ENCODE data around the gene ASXL1. TPM values are rescaled to one million over a fixed set of nuclear protein-coding genes. Genes with fewer than 3 reads are reported as not detected.
"Not testable (repeated sequence)": the region's sequence is repeated elsewhere in the genome, so short reads cannot be mapped to it uniquely, and the experiment has no call there.

ASXL1 gene
- polyA plus RNA-seq, 4 donors = 55.7 to 77.9 (median 65.3) TPM

DNA sequence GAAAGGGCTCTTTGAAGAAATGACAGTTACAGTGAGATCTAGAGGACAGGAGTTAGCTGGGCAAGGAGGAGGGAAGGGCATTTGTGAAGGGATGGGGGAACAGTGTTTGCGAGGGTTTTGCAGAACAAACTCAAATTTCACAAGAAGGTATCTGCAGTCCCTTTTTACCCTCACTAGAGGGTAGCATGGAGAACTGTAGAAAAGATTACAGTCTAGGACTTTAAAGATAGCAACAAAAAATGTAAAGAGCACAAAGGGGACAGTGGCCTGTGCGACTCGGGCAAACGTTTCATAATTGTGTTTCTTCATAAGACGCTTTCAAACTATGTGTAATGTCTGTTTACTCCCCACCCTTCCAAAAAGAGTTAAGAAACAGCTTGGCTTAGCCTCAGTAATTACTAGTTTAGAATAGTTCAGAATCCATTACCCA, 21.2 kb upstream of the ASXL1 start:
- DNase-seq (ENCODE audit: low read depth in 4 of 4, low spot score in 2 of 4) = no peak

DNA sequence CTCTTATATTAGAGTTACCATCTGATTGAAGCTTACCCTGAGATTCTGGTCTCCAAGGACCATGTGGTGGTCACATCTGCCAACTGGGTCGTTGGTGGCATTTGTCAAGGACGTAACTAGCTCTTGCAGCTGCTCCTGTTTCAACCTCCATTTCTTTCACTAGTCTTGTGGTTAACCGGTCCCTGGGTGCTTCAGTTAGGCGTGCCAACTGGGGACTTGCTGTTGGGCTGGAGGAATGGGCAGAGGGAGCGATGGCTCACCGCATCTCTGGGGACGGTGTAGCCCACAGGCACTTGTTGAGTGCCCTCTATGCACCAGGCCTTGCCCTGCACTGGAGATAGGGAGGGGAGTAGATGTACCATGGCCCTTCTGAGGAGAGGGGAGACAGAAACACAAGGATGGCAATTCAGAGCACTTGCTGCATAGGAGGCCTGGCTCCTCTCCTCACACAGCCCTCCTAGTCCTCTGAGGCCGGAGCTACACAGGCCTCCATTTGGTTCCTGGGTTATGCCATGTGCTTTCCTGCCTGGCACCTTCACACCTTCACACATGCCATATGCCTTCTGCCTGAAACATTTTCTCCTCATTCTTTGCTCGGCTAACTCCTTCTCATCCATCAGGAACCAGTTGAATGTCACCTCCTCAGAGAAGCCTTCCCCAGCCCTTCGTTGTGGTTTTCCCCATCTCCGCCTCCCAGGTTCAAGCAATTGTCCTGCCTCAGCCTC, 20.0 kb upstream of the ASXL1 start:
- DNase-seq (ENCODE audit: low read depth in 4 of 4, low spot score in 2 of 4) = no peak

GRCh38 chr20:32338665-32339064, 19.5 kb upstream of the ASXL1 start:
- no peak for DNase-seq (ENCODE audit: low read depth in 4 of 4, low spot score in 2 of 4)

DNA sequence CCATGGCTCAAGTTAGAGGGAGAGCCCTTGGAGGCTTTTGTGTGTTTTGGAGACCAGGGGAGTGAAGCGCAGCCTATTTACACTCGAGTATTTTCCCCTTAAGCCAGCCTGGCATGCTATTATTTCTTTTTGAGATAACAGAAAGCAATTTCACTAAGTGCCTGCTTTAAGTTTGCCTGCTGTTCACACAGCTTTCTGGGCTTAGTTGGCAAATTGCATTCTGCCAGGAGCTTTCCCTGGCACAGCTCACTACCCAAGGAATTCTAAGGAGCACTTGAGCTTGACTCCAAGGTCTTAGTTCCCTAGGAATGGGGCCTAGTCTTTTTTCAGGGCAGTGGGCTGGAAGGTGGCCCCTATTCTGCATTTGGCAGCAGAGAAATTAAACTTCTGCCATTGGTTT, 19.0 kb upstream of the ASXL1 start:
- DNase-seq (ENCODE audit: low read depth in 4 of 4, low spot score in 2 of 4) = no peak

GRCh38 chr20:32341053-32341452, 17.1 kb upstream of the ASXL1 start:
- DNase-seq (ENCODE audit: low read depth in 4 of 4, low spot score in 2 of 4) = not testable (repeated sequence)

- no peak for DNase-seq (ENCODE audit: low read depth in 4 of 4, low spot score in 2 of 4)
These were observed 14.7 kb upstream of the ASXL1 start for GRCh38 chr20:32343439-32343838.

GRCh38 chr20:32344835-32345506, 13.2 kb upstream of the ASXL1 start:
- DNase-seq (ENCODE audit: low read depth in 4 of 4, low spot score in 2 of 4) = no peak

- no peak for DNase-seq (ENCODE audit: low read depth in 4 of 4, low spot score in 2 of 4)
These were observed 9.9 kb upstream of the ASXL1 start for GRCh38 chr20:32348207-32348606.

DNA sequence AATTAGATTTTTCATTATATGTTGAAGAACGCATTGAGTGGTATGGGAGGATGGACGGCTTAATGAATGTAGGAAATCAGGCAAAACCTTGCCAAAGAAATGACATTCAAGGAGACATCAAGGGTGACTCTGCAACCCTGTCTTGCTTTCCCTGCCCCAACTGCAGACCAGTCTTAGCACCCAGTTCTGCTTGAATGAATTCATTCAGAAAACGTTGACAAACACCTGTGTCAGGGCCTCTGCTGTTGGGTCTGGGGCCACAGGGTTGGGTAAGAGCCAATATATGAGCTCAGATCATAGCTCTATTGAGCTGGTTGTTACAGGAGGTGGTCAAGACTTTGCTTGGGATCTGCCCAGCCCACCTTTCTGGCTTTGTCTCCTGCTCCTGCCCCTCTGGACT, 7.7 kb upstream of the ASXL1 start:
- DNase-seq (ENCODE audit: low read depth in 4 of 4, low spot score in 2 of 4) = no peak

DNA sequence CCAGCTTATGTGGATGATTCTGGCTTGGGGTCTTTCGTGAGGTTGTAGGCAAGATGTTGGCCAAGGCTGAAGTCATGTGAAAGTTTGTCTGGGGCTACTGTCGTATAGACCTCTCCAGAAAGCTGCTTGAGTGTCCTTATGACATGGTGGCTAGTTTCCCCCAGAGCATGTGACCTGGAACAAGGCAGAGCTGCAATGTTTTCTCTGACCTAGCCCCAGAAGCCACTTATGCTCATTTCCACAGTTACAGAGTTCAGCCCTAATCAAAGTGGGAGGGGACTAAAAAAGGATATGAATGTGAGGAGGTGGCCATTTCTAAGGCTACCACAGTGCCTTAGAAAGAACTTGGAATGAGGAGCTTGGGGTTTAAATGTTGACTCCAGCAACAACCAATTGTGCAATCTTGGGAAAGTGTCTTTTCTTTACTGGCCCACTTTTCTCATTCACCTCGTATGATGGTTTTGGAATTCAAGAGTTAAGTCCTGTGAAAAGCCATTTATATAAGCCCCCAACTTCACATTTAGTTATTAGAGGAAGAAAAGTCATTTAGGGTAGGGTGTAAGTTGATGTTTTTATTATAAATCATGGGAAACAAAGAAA, 5.9 kb upstream of the ASXL1 start:
- no peak for DNase-seq (ENCODE audit: low read depth in 4 of 4, low spot score in 2 of 4)

GRCh38 chr20:32353848-32354496, 4.2 kb upstream of the ASXL1 start:
- no peak for DNase-seq (ENCODE audit: low read depth in 4 of 4, low spot score in 2 of 4)

DNA sequence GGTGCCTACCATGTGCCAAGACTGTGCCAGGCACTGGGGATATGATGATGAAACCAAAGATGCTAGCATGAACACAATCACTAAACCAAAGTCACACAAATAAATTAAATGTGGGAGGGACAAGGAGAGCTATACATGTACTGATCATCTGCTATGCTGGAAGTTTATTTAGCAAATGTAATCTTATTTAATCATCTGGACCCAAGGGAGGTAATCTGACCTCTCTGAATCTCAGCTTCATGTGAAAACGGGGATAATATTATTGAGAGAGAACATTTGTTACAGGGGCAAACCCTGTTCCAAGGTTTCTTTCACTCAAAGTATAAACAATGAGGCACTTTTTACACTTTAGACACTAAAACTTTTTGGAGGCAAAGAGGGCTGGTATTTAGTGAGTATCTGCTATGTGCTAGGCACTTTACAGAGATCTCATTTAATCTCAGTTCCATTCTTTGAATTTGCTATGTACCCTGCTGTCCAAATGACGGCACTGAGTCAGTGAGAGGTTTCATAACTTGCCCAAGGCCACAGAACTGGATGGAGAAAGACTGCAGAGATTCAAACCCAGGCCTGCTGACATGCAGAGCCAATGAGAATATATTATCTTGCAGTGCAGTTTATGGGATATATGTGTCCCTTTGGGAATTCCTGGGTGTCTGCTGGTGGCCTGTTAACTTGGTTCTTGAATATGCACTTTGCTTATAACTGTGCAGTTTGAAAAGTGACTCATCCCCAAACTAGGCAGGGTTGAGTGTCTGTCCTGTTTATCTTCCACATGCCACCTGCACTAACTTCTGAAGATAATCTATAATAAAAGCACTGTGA, 3.3 kb upstream of the ASXL1 start:
- no peak for DNase-seq (ENCODE audit: low read depth in 4 of 4, low spot score in 2 of 4)

DNA sequence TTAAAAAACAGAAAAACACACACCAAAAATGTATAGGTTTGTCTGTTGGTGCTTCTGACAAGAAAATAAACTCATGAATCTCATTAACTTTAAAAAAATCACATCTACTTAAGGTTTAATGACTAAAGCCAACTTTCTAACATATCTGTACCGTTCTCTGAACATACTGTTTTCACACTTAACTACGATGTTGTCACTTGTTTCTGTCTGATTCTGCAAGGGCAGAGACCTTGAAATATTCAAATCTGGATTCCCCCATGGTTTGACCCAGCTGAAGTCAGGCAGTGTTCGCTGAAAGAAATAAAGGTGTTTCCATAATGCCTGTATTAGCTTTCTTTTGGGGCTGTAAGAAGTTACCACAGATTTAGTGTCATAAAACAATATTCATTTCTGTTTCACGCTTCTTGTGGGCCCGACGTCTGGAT, 2.7 kb upstream of the ASXL1 start:
- DNase-seq (ENCODE audit: low read depth in 4 of 4, low spot score in 2 of 4) = no peak

- DNase-seq (ENCODE audit: low read depth in 4 of 4, low spot score in 2 of 4) = not testable (repeated sequence)
These were observed 2.1 kb upstream of the ASXL1 start for GRCh38 chr20:32355907-32356621.

DNA sequence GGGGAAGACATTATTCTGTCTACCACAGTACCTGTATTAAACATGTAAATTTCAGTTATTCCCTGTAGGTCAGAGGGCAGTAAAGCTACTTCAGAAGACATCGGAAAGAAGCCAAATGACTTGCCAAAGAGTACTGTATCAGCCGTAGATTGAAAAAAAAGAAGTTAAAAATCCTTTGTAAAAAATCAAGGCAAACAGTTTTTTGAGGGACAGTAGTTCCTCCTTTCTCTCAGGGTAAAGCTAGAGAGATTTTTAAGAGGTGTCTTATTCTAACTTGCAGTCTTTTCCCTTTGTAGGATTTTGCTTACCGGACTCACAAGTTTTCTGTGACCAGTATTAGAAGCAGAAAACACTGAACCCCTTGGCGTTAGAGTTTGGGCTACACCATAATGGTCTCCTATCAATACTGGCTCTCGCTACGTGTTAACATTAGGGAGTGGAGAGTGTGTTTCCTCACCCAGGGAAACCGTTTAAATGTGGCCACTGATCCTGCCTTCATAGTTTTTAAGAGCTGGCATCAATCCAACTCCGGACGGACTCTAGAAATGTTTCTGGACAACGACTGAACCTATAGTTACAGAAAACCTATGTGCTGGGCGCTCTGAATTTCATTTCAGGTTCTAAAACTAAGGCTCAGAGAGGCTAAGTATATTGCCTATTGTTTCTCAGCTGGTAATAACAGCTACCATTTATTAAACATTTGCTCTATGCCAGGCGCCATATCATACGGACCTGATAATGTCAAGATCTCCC, 1.3 kb upstream of the ASXL1 start:
- no peak for DNase-seq (ENCODE audit: low read depth in 4 of 4, low spot score in 2 of 4)

- peak in 1 of 4 donors; percentile 86 for DNase-seq (ENCODE audit: low read depth in 4 of 4, low spot score in 2 of 4)
These were observed 709 bp upstream of the ASXL1 start for GRCh38 chr20:32357375-32357868.

DNA sequence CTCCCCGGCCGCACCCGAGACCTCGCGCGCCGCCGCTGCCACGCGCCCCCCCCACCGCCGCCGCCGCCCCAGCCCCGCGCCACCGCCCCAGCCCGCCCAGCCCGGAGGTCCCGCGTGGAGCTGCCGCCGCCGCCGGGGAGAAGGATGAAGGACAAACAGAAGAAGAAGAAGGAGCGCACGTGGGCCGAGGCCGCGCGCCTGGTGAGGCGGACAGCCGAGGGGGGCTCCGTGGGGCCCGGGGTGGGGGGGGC, 426 bp downstream of the ASXL1 start:
- DNase-seq (ENCODE audit: low read depth in 4 of 4, low spot score in 2 of 4) = no peak

- peak in 3 of 4 donors; percentile 26 to 65 (median 46) for DNase-seq (ENCODE audit: low read depth in 4 of 4, low spot score in 2 of 4)
These were observed 927 bp downstream of the ASXL1 start for GRCh38 chr20:32358883-32359632.

Data from left renal cortex interstitium (tissue), 4 donors.